ENCODE measurements around the gene CSF3R.

DNA sequence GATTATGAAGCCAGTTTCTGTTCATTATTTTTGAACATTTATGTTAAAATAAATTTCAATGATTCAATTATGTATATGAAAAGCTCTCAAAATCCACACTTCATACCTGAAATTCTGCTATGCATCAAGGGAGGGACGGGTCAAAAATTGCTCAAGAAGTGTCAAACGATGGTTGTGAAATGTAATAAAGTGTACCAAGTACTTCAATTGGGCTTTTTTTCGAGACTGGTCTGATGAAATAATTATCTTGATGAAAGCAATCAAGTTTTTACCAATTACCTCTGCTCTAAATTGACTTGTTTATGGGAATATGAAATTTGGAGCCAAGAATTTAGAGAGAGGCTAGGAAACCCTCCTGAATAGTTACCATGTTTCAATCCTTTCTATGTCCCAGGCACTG lies 40.4 kb downstream of the CSF3R start:
- TF ChIP-seq CTCF (IDR thresholded peaks at IDR 0.05), result no peak
- TF ChIP-seq EZH2 (IDR thresholded peaks at IDR 0.05; ENCODE audit: borderline replicate concordance, insufficient read depth, low read depth, low read length, poor library complexity, severe bottlenecking), result no peak
